Neural progenitor cell (in vitro differentiated cells): Measurements from ENCODE around the gene NAA10.

ENCODE experiments used
- CTCF ChIP-seq: fragments of 200-600 bp; sonication (generic); IDR thresholded peaks from 2 replicates; pipeline ENCODE4 v1.5.1; 2017; ENCODE audit warnings: antibody characterized with exemption, mild to moderate bottlenecking
- EZH2 ChIP-seq: fragments of 200-600 bp; sonication (generic); IDR thresholded peaks from 2 replicates; pipeline ENCODE4 v1.6.1; 2017; ENCODE audit warnings: antibody characterized with exemption, mild to moderate bottlenecking, moderate library complexity
- EZH2phosphoT487 ChIP-seq: fragments of 200-600 bp; sonication (generic); IDR thresholded peaks from 2 replicates; pipeline ENCODE4 v1.6.1; 2017; ENCODE audit warnings: antibody characterized with exemption

GRCh38 chrX:153955228-153955732, 20.4 kb upstream of the NAA10 start:
- TF ChIP-seq CTCF, result no peak
- TF ChIP-seq EZH2, result no peak
- no peak for TF ChIP-seq EZH2phosphoT487
